Esophagus muscularis mucosa (tissue), 4 donors: ENCODE measurements around the gene NUF2. TPM values are rescaled to one million over a fixed set of nuclear protein-coding genes. Genes with fewer than 3 reads are reported as not detected.
"Not testable (repeated sequence)": the region's sequence is repeated elsewhere in the genome, so short reads cannot be mapped to it uniquely, and the experiment has no call there.

Experiments
- DNase-seq: peaks from one replicate; pipeline ENCODE4 v3.0.0-alpha.2; 2017; ENCODE audit errors: extremely low spot score
- H3K27ac ChIP-seq, 4 donors: fragments of 200-600 bp; sonication (generic); replicated peaks in 1 of 4; 1 replicate in 3 of 4; 2 replicates in 1 of 4; pipeline ENCODE4 v1.5.1; 2016 to 2019; ENCODE audit warnings: mild to moderate bottlenecking in 1 of 4
- H3K27me3 ChIP-seq, 4 donors: fragments of 200-600 bp; sonication (generic); one replicate each; pipeline versions ENCODE4 v1.5.1 to v1.6.0; 2016 to 2019
- H3K36me3 ChIP-seq, 4 donors: fragments of 200-600 bp; sonication (generic); one replicate each; pipeline ENCODE4 v1.5.1; 2016 to 2019
- H3K4me1 ChIP-seq, 4 donors: fragments of 200-600 bp; sonication (generic); one replicate each; pipeline ENCODE4 v1.5.1; 2016 to 2019
- H3K4me3 ChIP-seq, 4 donors: fragments of 200-600 bp; sonication (generic); 1 replicate in 2 of 4; 2 replicates in 2 of 4; pipeline ENCODE4 v1.5.1; 2016 to 2019; ENCODE audit warnings: mild to moderate bottlenecking in 4 of 4, moderate library complexity in 1 of 4
- H3K9me3 ChIP-seq, 4 donors: fragments of 200-600 bp; sonication (generic); 1 replicate in 3 of 4; 2 replicates in 1 of 4; pipeline ENCODE4 v1.5.1; 2016 to 2019
- EP300 ChIP-seq: sonication (generic); formaldehyde crosslinking; IDR thresholded peaks from one replicate; pipeline ENCODE4 v1.6.1; 2017; ENCODE audit warnings: antibody characterized with exemption
- POLR2A ChIP-seq: fragments of 450-650 bp; IDR thresholded peaks from one replicate; pipeline ENCODE4 v1.6.1; 2017; ENCODE audit warnings: antibody characterized with exemption, moderate library complexity, mild to moderate bottlenecking, low read depth
- POLR2AphosphoS5 ChIP-seq, 2 donors: sonication (generic); formaldehyde crosslinking; IDR thresholded peaks; one replicate each; pipeline ENCODE4 v1.6.1; 2017; ENCODE audit warnings: antibody characterized with exemption in 2 of 2
- WGBS: methylation state at CpG from one replicate; pipeline ENCODE4 v1.1.5; 2018; 5-methylcytosine and 5-hydroxymethylcytosine counted together
- intact Hi-C: fragments of 100-400 bp; cut with DNase I; formaldehyde crosslinking; loops from one replicate; pipeline ENCODE4 v1.15.1; 2023
- total RNA-seq, 4 donors: library from RNA; depleted of rRNA; stranded (reverse); fragments of >200 nt; gene quantifications; one replicate each; pipeline versions ENCODE4 v1.1.0 to v1.2.1, GENCODE V29; 2016
- TF ChIP-seq, protein P1 (sequence below), 3 experiments: fragments of 200-600 bp in 2 of 3; fragments of 450-650 bp in 1 of 3; sonication (generic) in 2 of 3; IDR thresholded peaks; one replicate each; pipeline ENCODE4 v1.5.1; 2017 to 2019; ENCODE audit warnings: antibody characterized with exemption in 3 of 3, mild to moderate bottlenecking in 2 of 3, moderate library complexity in 1 of 3

Gene NUF2
- total RNA-seq, 4 donors from 2014 or later, result 0.52 TPM; not detected in 3

DNA sequence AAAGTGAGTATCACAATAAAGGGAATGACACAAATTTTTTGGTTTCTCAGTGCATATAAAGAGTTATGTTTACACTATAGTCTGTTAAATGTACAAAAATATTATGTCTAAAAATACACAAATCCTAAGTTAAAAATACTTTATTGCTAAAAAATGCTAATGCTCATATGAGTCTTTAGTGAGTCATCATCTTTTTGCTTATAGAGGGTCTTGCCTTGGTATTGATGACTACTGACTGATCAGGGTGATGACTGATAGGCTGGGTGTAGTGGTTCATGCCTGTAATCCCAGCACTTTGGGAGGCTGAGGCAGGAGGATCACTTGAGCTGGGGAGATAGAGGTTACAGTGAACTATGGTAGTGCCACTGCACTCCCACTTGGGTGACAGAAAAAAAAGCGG, 12.9 kb upstream of the NUF2 start:
- Histone ChIP-seq H3K4me1 (no peaks in the 10 kb centered on the region), H3K27ac (no peak overlapping the region), H3K4me3 (no peak overlapping the region), H3K9me3 (no peaks in the 10 kb centered on the region), H3K36me3 (peaks cover 0 to 14% (median 2%) of the 10 kb centered on the region in 4 donors), H3K27me3 (no peaks in the 10 kb centered on the region)
- TF ChIP-seq, protein P1, sequence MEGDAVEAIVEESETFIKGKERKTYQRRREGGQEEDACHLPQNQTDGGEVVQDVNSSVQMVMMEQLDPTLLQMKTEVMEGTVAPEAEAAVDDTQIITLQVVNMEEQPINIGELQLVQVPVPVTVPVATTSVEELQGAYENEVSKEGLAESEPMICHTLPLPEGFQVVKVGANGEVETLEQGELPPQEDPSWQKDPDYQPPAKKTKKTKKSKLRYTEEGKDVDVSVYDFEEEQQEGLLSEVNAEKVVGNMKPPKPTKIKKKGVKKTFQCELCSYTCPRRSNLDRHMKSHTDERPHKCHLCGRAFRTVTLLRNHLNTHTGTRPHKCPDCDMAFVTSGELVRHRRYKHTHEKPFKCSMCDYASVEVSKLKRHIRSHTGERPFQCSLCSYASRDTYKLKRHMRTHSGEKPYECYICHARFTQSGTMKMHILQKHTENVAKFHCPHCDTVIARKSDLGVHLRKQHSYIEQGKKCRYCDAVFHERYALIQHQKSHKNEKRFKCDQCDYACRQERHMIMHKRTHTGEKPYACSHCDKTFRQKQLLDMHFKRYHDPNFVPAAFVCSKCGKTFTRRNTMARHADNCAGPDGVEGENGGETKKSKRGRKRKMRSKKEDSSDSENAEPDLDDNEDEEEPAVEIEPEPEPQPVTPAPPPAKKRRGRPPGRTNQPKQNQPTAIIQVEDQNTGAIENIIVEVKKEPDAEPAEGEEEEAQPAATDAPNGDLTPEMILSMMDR (IDR thresholded peaks at IDR 0.05), result no peak
- TF ChIP-seq EP300 (no peak), POLR2A (no peak), POLR2AphosphoS5 (IDR thresholded peaks at IDR 0.05) (no peak)
- intact Hi-C loops, result no loop called here
- WGBS, result 92% methylated on average over 1 of the region's 1 CpG
- DNase-seq, result no peak

DNA sequence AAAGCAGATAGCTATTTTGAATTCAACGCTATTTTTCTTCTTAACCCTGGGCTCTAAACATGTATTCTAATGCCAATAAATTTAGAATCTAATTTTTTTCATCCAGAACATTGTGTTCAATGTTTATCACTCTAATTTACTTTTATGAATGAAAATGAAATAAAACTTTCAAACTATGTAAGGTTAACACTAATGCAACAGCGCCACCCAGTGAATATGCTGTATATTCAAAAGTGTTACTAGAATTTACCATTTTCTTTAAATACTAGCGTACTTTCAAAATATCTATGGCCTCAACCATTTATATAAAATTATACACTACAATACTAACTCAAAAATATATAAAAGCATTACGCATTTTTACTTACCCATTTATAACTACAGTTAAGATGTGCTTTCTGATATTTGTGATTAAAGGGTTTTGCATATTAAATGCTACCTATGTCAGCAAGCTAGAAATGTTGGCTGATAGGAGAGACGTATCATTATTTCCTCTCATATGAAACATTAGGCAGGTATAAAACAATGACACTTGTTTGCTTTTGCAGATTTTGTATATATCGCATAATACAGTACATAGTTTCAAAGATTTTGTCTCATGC, 5.9 kb upstream of the NUF2 start:
- H3K4me1 ChIP-seq, result peaks cover 3 to 6% (median 5%) of the 10 kb centered on the region in 4 donors
- H3K36me3 ChIP-seq, result peaks cover 0 to 29% (median 17%) of the 10 kb centered on the region in 4 donors
- DNase-seq, result no peak
- no peak overlapping the region for H3K27ac ChIP-seq
- TF ChIP-seq EP300 (no peak), POLR2A (no peak), POLR2AphosphoS5 (IDR thresholded peaks at IDR 0.05) (no peak)
- TF ChIP-seq, protein P1 (IDR thresholded peaks at IDR 0.05), result peak; percentile 68 to 77 (median 73)
- no peaks in the 10 kb centered on the region for H3K9me3 ChIP-seq
- H3K4me3 ChIP-seq, result no peak overlapping the region
- 45% methylated on average over 6 of the region's 6 CpGs for WGBS
- no peaks in the 10 kb centered on the region for H3K27me3 ChIP-seq
- intact Hi-C loops, result loop anchor here (1.0 to 5.0 kb wide), 4 partner anchors 139 to 464 kb away; no protein-coding TSS in a partner anchor

DNA sequence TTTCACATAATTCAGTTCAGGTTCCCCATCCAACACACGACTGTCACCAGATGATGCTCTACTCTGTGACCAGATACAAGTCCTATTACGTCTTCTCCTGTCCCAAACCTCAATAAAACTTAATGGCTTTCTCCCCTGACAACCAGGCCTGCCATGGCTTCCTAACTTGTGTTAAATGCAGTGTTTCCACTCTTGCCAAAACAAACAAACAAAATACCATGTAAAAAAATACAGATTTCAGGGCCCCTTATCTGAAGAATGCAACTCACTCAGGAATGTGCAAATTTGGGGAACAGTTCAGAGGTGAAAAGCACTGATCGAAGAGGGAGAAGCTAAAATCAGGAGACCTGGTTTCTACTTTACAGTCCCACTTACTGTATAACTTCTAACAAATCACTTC, 863 bp upstream of the NUF2 start:
- peak overlapping the region; percentile 72 to 85 (median 80) for H3K27ac ChIP-seq
- H3K4me3 ChIP-seq, result peak overlapping the region; percentile 60 to 73 (median 69)
- TF ChIP-seq POLR2AphosphoS5 (IDR thresholded peaks at IDR 0.05) (no peak), EP300 (no peak), POLR2A (no peak)
- TF ChIP-seq, protein P1 (IDR thresholded peaks at IDR 0.05), result no peak
- H3K27me3 ChIP-seq, result no peaks in the 10 kb centered on the region
- 39% methylated on average over 3 of the region's 3 CpGs for WGBS
- H3K4me1 ChIP-seq, result peaks cover 16 to 18% (median 17%) of the 10 kb centered on the region in 4 donors
- DNase-seq, result no peak
- intact Hi-C loops, result no loop called here
- no peaks in the 10 kb centered on the region for H3K9me3 ChIP-seq
- H3K36me3 ChIP-seq, result peaks cover 0 to 29% (median 17%) of the 10 kb centered on the region in 4 donors

DNA sequence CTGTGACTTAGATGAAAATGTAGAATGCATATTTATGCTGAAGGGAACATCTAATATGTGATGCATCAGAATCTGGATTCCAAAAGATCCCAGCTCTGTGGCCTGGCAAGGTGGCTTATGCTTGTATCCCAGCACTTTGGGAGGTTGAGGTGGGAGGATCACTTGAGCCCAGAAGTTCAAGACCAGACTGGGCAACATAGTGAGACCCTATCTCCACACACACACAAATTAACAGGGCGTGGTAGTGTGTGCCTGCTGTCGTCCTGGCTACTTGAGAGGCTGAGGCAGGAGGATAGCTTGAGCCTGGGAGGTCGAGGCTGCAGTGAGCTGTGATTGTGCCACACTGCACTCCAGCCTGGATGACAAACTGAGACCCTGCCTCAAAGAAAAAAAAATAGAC, 1.6 kb downstream of the NUF2 start:
- intact Hi-C loops, H3K36me3 ChIP-seq, DNase-seq, H3K9me3 ChIP-seq, H3K4me3 ChIP-seq, H3K27ac ChIP-seq, H3K27me3 ChIP-seq: not testable (repeated sequence)
- WGBS, result 87% methylated on average over 3 of the region's 3 CpGs
- peaks cover 16 to 18% (median 17%) of the 10 kb centered on the region in 4 donors for H3K4me1 ChIP-seq

DNA sequence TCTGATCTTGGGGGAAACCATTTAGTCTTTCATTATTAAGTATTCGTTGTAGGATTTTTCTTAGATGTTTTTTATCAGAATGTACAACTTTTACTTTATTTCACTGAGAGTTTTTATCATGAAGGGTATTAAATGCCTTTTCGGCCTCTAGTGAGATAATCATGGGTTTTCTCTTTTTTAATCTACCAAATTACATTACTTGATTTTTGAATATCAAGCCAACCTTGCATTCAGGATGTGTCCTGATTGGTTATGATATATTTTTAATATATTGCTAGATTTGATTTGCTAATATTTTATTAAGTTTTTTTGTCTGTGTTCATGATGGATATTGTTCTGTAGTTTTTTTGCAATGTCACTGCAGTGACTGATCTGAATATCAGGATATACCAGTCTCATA, 9.4 kb downstream of the NUF2 start:
- no peaks in the 10 kb centered on the region for H3K36me3 ChIP-seq
- no peak overlapping the region for H3K4me3 ChIP-seq
- intact Hi-C loops, result no loop called here
- H3K27ac ChIP-seq, result no peak overlapping the region
- TF ChIP-seq POLR2AphosphoS5 (IDR thresholded peaks at IDR 0.05) (no peak), EP300 (no peak)
- TF ChIP-seq, protein P1 (IDR thresholded peaks at IDR 0.05), result no peak
- DNase-seq, result no peak
- no peaks in the 10 kb centered on the region for H3K9me3 ChIP-seq
- WGBS, result 97% methylated on average over 2 of the region's 2 CpGs
- no peaks in the 10 kb centered on the region for H3K27me3 ChIP-seq
- H3K4me1 ChIP-seq, result no peaks in the 10 kb centered on the region
